NCI-H1048 (cell line): ENCODE results near the gene PRG3.
"Not testable (repeated sequence)": the region's sequence is repeated elsewhere in the genome, so short reads cannot be mapped to it uniquely, and the experiment has no call there.

Experiments used
- DNase-seq: peaks from one replicate; lab custom pipeline; 2025; lab: John Stamatoyannopoulos, UW

Gene PRG3

GRCh38 chr11:57336856-57337255 lies 44.1 kb downstream of the PRG3 start:
- DNase-seq: not testable (repeated sequence)

- no peak for DNase-seq
These were observed 44.8 kb downstream of the PRG3 start for GRCh38 chr11:57336111-57336666.

GRCh38 chr11:57335343-57336110 lies 45.4 kb downstream of the PRG3 start, which contains the start of gene SSRP1:
TSS of gene SSRP1 (minus strand) at chr11:57335892. CDS start at chr11:57335121, 771 bp downstream.
- peak; percentile 63 for DNase-seq

GRCh38 chr11:57335023-57335342 lies 46.0 kb downstream of the PRG3 start:
- no peak for DNase-seq

GRCh38 chr11:57332694-57333440 lies 48.1 kb downstream of the PRG3 start:
- DNase-seq: no peak

GRCh38 chr11:57331720-57332119 lies 49.2 kb downstream of the PRG3 start:
- no peak for DNase-seq

GRCh38 chr11:57330029-57330428 lies 50.9 kb downstream of the PRG3 start:
- no peak for DNase-seq

- no peak for DNase-seq
These were observed 53.2 kb downstream of the PRG3 start for GRCh38 chr11:57327721-57328120.
